GM19025 (cell line): ENCODE data around the gene PNPLA1.

ENCODE experiments used
- ATAC-seq: cut with Tn5 transposase; IDR thresholded peaks from one replicate; pipeline ENCODE4 v1.9.1; 2021; ENCODE audit warnings: mild to moderate bottlenecking, low read depth, moderate library complexity; ENCODE audit not compliant: unreplicated experiment

Gene PNPLA1

GRCh38 chr6:36269834-36270705 is at the start of gene PNPLA1:
Gene PNPLA1, plus strand, starts transcription at chr6:36270060. Its CDS starts 400 bp downstream, at chr6:36270460.
- ATAC-seq: no peak

GRCh38 chr6:36220226-36220625 is 49.6 kb upstream of the PNPLA1 start:
- ATAC-seq: no peak

GRCh38 chr6:36221674-36222073 is 48.2 kb upstream of the PNPLA1 start:
- no peak for ATAC-seq

- ATAC-seq: no peak
These were observed 46.9 kb upstream of the PNPLA1 start for GRCh38 chr6:36222924-36223323.

- no peak for ATAC-seq
These were observed 46.2 kb upstream of the PNPLA1 start for GRCh38 chr6:36223706-36224105.

- no peak for ATAC-seq
These were observed 44.9 kb upstream of the PNPLA1 start for GRCh38 chr6:36224918-36225461.

GRCh38 chr6:36226438-36227047 is 43.3 kb upstream of the PNPLA1 start:
- no peak for ATAC-seq

- no peak for ATAC-seq
These were observed 42.3 kb upstream of the PNPLA1 start for GRCh38 chr6:36227379-36228228.

GRCh38 chr6:36229223-36229622 is 40.6 kb upstream of the PNPLA1 start:
- no peak for ATAC-seq

- no peak for ATAC-seq
These were observed 39.5 kb upstream of the PNPLA1 start for GRCh38 chr6:36230371-36230770.

GRCh38 chr6:36232172-36232571 is 37.7 kb upstream of the PNPLA1 start:
- ATAC-seq: no peak

- ATAC-seq: no peak
These were observed 34.6 kb upstream of the PNPLA1 start for GRCh38 chr6:36235309-36235708.

- ATAC-seq: no peak
These were observed 34.0 kb upstream of the PNPLA1 start for GRCh38 chr6:36235862-36236261.

- no peak for ATAC-seq
These were observed 30.1 kb upstream of the PNPLA1 start for GRCh38 chr6:36239774-36240173.

- ATAC-seq: peak; percentile 53
These were observed 28.1 kb upstream of the PNPLA1 start for GRCh38 chr6:36241728-36242127.

GRCh38 chr6:36242161-36242560 is 27.7 kb upstream of the PNPLA1 start:
- no peak for ATAC-seq

- no peak for ATAC-seq
These were observed 27.2 kb upstream of the PNPLA1 start for GRCh38 chr6:36242626-36243025.

GRCh38 chr6:36243562-36244212 is 26.2 kb upstream of the PNPLA1 start:
- no peak for ATAC-seq

GRCh38 chr6:36244641-36245280 is 25.1 kb upstream of the PNPLA1 start:
- no peak for ATAC-seq

- ATAC-seq: no peak
These were observed 24.2 kb upstream of the PNPLA1 start for GRCh38 chr6:36245572-36246061.
